Activated CD4-positive, CD25-positive, alpha-beta regulatory T cell treated with anti-CD3 and anti-CD28 coated beads, Interleukin-2, amount 50 U/mL, for 72 hours (primary cell): ENCODE measurements around the gene TSHZ1.

ENCODE experiments used
- DNase-seq: peaks from one replicate; pipeline ENCODE4 v3.0.0; 2021

Gene TSHZ1

DNA sequence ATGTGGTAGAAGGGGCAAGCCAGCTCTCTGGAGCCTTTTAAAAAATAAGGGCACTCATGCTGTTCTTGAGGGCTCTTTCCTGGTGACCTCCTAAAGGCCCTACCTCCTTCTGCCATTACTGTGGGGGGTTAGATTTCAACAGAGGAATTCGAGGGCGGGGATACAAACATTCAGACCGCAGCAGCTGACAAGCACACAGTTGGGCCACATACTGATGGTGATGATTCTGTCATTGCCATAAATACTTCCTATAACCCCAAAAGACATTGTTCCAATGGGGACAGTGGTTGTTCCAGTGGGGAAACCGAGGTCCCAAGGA, 67.0 kb downstream of the TSHZ1 start:
- no peak for DNase-seq

DNA sequence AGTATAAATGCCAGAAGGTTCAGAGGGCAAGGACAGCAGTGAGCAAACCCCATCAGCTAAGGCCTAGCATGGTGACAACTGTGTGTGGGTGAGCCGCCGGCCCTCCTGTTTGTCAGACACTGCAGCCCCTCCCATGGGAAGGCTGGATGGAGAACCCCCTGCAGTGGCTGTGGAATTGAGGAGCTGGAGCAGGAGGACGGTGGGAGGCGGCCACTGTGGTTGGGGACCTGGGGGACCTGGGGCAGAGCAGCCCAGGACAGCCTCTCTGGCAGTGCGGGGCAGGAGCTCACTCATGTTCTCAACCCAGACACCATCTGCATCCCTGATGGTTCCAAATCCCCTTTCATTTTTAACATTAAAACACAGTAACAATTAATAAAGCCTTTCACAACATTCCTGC, 68.8 kb downstream of the TSHZ1 start:
- no peak for DNase-seq

DNA sequence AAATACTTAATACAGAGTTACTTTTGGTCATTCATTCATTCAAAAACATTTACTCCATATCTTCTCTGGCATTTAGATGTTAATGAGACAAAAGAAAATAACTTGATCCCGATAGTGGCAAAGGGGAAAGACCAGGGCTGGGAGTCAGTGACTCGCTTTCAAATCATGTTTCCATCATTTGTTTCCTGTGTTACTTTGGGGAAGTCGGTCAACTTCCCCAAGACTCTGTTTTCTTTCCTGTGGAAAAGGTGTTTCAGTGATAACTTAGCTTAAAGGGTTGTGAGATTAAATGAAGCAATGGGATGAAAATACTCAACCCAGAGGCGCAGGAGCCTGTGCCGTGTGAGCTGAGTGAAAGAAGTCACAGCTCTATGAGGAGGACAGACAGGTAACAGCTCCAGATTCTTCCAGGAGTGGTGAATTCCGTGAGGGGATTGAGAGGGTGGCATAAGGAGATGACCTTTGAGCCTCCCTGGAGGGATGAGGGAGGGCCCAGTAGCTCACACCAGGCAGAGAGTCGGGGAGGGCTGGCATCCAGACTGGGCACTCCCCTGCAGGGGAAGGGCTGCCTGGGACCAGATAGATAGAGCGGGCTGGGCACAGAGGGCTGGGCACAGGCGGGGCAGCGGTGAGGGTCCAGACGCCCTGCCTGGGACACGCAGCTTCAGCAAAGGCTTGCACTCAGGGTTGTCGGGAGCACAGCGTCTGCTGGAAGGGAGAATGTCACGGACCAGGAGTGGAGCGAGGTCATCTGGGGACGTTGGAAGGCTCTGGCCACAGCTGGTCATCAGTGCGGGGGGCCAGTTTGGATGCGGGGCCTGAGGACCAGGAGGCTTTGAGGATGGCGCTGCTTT, 70.1 kb downstream of the TSHZ1 start:
- no peak for DNase-seq

DNA sequence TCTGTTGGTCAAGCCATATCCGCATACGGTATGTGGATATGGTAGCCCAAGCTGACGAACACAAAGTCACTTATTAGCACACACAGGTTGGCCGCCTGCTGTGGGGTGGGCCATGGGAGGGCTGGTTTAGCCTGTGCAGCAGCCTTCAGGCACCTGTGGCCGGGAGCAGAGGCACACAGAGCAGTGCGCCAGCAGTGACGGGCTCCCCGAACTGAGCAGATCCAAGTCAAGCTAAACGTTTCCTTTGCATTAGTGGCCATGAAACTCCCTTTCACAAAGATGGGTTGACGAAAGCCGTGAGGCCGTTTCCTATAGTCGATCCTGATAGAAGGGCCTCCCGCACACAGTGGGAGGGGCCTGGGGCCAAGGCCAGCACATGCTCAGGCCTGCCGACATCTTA, 72.1 kb downstream of the TSHZ1 start:
- no peak for DNase-seq

DNA sequence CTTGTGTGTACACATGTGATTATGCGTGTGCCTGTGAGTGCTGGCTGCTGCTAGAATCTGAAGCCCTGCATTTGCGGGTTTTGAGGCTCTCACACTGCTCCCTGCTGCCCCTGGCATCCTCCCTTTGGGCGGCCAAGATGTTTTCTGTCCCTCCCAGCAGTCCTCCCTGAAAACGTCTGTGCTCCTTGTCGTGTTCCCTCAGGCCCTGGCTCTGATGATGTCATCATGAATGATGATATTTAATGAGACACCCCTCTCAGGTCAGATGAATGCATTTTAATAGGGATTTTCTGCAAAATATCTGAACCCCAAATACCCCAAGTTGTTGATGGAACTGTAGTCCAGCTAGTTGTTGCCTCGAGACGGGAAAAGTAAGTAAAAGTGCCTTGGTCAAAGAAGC, 73.1 kb downstream of the TSHZ1 start:
- DNase-seq, result no peak

DNA sequence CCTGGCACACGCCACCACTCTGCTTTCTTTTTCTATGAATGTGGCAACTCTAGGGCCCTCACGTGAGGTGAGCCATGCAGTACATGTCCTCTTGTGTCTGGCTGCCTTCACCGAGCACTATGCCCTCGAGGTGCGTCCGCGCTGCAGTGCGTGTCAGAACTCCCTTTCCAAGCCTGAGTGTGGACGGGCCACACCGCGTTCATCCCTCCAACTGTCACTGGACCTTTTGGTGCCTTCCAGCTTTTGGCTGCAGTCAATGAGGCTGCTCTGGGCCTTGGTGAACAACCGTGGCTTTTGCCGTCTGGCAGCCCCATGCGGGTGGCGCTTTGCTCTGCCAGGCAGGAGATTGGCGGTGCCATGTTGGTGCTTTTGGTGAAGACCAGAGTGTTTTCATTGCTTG, 74.0 kb downstream of the TSHZ1 start:
- DNase-seq, result no peak

DNA sequence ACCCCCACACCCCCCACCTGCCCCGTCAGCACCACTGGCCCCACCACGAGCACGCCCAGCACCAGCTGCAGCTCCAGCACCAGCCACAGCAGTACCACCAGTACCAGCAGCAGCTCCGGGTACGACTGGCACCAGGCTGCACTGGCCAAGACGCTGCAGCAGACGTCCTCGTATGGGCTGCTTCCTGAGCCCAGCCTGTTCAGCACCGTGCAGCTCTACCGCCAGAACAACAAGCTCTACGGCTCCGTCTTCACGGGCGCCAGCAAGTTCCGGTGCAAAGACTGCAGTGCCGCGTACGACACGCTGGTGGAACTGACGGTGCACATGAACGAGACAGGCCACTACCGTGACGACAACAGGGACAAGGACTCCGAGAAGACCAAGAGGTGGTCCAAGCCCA, 75.3 kb downstream of the TSHZ1 start:
- DNase-seq, result no peak

DNA sequence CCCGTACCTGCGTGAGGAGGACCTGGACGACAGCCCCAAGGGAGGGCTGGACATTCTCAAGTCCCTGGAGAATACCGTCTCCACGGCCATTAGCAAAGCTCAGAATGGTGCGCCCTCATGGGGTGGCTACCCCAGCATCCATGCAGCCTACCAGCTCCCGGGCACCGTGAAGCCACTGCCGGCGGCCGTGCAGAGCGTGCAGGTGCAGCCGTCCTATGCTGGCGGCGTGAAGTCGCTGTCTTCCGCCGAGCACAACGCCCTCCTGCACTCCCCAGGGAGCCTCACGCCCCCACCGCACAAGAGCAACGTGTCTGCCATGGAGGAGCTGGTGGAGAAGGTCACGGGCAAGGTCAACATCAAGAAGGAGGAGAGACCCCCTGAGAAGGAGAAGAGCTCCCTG, 76.4 kb downstream of the TSHZ1 start:
- no peak for DNase-seq

DNA sequence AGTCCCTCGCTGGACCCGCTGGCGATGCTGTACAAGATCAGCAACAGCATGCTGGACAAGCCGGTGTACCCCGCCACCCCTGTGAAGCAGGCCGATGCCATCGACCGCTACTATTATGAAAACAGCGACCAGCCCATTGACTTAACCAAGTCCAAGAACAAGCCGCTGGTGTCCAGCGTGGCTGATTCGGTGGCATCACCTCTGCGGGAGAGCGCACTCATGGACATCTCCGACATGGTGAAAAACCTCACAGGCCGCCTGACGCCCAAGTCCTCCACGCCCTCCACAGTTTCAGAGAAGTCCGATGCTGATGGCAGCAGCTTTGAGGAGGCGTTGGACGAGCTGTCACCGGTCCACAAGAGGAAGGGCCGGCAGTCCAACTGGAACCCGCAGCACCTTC, 77.1 kb downstream of the TSHZ1 start:
- no peak for DNase-seq

DNA sequence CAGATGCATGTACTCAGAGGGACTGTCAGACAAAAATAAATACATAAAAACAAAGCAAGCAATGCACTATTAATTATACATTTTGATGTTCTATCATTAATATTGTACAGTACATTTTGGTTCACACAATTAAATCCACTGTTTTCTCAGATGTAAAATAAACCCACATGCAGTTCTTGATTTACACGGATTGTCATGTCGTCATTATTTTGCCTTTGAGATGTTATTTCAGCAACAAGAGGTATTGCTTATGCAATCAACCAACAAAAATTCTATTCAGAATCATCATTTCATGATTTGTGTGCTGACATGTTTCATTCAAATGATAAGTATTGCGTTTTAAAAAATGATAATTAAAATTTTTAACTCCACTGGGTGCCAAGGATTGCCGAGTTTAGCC, 79.2 kb downstream of the TSHZ1 start:
- DNase-seq, result no peak

DNA sequence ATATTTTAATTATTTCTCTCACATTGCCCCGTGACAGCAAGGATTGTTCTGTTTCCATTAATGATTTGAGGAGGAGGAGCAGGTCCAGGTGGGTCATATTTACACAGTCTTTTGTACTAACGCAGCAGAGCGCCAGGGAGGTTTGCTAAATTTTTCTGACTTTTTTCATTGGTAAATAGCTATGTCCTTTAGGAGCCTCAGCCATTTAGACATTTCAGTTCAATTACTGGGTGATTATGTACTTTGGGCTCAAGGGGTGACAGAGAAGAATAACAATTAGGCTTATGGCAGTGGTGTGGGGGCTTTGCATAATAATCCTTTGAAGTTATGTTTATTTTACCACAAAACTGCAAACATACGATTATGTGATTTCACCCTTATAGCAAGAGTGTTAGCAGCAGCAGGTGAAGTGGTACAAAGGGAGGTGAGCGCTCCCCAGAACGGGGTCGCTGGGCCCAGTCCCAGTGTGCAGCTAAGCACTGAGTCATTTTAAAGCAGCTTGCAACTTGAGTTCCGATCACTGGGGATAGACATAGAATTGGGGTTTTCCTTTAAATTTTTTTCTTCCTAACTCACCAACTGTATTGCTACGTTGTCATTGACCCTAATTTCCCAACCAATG, 80.3 kb downstream of the TSHZ1 start:
- no peak for DNase-seq

DNA sequence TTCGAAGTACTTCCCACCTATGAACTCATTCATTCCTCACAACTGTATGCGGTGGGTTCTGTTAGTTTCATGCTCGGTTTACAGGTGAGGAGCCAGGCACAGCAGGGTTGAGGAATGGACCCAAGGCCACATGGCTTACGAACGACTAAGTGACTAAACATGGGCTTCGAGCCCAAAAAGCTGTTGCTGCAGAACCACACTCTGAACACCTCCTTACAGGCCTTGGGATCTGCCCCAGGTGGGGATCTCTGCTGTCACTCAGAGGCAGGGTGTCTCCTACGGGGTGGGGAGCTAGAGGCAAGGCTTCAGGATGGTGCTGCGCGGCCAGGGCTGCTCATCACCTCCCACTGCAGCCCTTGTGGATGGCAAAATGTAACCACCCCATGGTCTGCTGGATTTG, 80.9 kb downstream of the TSHZ1 start:
- DNase-seq, result no peak

DNA sequence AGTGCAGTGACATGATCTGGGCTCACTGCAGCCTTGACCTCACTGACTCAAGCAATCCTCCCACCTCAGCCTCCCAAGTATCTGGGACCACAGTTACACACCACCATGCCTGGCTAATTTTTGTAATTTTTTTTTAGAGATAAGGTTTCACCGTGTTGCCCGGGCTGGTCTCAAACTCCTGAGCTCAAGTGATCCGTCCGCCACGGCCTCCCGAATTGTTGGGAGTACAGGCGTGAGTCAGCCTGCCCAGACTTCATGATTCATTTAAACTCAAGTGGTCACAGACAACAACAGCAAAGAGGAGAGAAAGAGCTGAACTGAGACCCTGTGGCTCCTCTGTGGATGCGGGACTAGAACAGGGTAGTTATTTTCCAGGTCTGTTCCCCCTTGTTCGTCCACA, 83.0 kb downstream of the TSHZ1 start:
- no peak for DNase-seq

DNA sequence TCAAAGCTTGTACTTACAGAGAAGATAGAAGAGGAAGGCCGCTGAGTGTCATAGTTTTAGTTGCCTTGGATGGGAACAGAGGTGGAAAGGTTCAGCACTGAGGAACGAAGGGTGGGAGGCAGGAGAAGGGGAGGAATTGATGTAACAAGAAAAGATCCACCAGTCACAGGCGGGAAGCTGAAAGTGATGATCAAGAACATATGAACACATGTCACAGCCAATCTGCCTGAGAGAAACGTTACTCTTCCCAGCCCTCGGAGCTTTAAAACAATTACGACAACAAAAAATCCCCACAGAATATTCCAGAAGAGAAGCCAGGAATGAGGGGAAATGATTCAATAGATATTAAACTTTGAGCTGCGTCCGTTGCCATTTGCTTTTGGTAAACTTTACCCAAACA, 87.1 kb downstream of the TSHZ1 start:
- no peak for DNase-seq

DNA sequence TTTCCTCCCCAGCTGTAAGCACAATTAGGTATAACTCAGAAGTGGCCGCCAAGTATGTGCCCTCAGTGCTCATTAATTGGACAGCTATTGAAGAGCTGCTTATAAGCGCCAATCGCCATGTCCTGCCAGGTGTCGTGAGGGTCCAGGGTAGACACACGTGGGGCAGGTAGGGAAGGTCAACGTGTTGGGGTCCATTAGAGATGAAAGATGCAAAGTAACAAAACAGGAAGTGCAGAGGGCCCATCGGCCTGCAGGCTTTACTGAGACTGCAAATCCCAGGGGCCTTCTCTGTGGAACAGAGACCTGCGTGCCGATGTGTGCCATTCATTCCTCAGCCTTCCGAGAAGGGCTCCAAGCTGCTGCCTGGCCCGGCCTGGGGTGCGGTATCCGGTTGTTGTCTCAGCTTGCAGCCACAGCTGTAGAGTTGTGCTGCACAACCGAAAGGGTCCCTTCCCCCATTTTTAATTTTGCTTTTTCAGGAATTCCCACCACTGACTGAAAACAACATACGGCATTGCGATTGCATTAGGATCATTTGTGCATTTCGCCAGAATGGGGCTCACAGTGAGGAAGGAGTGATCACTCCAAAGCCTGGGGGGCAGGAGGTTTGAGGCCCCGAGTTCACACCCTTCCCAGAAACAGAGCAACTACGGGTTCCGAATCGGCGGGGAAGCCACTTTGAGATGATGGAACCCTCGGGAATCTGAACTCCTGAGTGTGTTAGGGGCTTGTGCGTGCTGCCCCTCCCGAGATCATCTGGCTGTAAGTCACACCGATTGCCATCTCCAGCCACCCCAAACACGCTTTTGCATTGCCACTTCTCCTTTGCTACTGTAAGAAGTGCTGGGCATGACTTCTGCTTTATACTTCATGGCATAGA, 94.3 kb downstream of the TSHZ1 start:
- no peak for DNase-seq

DNA sequence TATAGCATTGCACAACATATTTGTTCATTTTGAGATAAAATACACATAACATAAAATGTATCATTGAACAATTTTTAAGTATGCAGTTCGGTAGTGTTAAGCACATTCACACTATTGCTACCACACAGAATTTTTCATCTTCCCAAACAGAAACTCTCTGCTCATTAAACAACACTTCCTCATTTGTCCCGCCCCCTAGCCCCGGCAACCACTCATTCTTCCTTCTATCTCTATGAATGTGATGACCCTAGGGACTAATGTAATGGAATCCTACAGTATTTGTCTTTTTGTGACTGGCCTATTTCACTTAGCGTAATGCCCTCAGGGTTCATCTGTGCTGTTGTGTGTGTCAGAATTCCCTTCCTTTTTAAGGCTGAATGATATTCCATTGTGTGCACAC, 95.4 kb downstream of the TSHZ1 start:
- DNase-seq, result no peak

DNA sequence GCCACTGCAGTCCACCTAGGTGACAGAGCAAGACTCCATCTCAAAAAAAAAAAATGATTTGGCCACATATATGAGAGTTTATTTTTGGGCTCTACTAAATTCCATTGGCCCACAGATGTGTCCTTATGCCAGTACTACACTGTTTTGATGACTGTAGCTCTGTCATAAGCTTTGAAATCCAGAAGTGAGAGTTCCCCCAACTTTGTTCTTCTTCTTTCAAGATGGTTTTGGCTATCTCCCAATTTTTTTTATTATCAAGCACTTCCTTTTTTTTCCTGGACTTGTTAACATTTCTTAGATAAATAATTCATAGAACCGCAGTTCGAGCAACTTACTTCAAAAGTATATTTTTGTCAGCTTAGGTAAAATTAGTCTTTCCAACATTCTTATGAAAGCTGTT, 96.9 kb downstream of the TSHZ1 start:
- no peak for DNase-seq

DNA sequence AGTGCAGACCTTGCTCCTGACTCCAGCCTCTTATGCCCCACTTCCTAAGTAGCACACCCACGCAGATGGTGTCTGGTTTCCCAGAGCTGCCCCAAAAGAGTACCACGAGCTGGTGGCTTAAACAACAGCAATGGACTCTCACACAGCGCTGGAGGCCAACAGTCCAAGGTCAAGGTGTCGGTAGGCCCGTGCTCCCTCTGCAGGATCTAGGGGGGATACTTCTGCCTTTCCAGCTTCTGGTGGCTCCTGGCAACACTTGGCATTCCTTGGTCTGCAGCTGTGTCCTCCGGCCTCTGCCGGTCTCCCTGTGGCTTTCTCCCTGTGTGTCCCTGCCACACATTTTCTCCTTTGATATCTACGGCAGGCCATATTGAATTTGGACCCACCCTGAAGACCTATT, 99.0 kb downstream of the TSHZ1 start:
- no peak for DNase-seq

DNA sequence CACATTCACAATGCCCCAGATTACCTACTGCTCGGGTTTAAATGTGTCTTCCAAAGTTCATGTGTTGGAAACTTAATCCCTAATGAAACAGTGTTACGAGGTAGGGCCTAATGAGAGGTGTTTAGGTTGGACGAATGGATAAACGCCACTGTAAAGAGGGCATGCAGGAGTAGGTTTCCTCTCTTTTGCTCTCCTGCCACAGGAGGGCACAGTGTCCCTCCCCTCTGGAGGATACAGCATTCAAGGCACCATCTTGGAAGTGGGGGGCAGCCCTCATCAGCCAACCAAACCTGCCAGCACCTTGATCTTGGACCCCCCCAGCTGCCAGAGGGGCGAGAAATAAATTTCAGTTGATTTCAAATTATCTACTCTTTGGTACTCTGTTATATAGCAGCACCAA, 103.5 kb downstream of the TSHZ1 start:
- DNase-seq, result no peak

DNA sequence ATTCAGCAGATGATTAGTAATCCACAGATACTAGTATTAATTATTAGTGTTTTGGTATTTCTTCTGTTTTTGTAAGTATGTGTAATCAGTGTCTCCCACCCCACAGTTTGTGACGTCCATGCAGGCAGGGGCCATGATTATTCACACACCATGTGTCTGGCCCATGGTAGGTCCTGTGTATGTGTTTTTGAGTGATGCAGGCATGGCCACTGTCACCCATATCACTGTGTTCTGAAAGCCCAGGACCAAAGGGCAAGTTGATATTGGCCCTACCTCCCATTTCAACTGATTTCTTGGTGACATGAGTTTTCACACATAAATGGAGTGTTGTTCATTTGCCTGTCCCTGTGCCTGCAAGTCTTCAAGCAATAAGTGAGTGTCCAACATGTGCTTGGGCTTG, 104.0 kb downstream of the TSHZ1 start:
- DNase-seq, result no peak

DNA sequence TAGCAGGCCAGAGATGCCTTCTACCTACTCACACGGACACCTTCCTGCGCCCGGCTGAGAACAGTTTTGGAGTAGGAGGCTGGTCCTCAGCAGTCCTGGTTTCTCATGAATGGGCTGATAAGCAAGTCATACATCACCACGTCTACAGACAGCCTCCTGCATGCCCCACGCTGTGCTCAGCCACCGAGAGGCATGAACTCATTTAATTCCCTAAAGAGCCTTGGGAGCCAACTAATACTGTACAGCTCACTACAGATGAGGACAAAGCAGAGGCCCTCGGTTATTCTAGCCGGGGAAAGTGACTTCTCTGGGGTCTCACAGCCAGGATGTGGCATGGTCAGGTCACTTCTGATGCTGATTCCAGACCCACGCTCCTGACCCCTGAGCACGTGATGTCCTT, 105.6 kb downstream of the TSHZ1 start:
- DNase-seq, result no peak

DNA sequence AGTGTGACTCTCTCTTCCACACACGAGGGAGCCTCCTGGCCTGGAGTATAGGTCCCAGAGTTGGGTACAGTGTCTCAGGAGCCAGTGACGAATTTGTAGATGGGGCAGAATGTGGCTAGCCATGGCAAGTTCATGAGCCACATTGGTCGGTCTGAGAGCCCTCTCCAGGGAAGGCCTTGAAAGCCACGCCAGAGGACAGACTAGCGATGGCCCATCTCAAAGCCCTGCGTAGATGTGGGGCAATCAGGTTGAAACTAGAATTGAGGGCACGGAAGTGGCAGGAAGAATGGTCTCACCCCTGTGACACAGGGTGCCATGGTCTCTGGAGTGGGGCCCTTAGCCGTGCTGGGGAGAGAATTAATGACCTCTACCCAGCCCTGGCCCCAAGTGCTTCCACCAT, 106.2 kb downstream of the TSHZ1 start:
- DNase-seq, result no peak

DNA sequence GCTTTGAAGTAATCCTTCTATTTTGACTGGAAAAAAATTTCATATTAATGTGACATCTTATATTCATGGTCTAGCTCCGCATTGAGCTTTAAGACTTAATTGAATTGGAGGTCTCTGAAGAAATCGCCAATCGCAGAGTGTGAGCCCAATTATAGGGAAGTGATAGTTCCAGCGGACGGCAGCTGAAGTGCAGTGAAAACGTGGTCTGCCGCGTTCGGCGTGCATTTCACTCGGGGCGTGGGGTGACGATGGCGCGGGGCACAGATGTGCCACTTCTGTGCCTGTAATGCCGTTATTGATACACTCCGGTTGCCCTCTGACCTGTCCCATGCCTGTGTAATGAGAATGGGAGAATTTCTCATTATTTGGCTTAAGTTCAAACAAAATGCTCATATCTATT, 106.7 kb downstream of the TSHZ1 start:
- no peak for DNase-seq

DNA sequence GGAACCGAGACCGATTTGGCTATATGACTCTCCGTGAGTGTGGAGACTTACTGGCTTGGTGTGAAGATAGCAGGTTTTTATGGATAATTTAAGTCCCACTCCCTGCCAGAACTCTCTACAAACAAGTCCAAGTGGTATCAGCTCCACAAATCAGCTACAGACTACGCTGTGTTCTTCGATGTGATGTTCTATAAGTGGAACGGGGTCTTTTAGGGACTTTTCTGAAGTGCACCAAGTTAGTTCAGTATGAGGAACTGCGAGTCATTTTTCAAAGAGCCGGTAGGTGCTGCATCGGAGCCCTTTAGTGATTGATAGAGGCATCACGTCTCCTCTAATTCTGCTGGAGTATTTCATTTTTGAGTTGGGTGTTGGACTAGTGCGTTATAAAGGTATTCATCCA, 107.1 kb downstream of the TSHZ1 start:
- no peak for DNase-seq
